Breast epithelium (tissue), 4 donors: ENCODE measurements around the gene SLC1A3. TPM values are rescaled to one million over a fixed set of nuclear protein-coding genes. Genes with fewer than 3 reads are reported as not detected.
A peak's percentile ranks its signal among the peaks of the same experiment; 100 is the strongest.

Experiments used
- DNase-seq, 2 donors: peaks; one replicate each; pipeline ENCODE4 v3.0.0-alpha.2; 2019; ENCODE audit warnings: low spot score in 2 of 2
- H3K27ac ChIP-seq, 2 donors: fragments of 200-600 bp; sonication (generic) in 1 of 2; one replicate each; pipeline ENCODE4 v1.5.1; 2016 to 2019; ENCODE audit warnings: mild to moderate bottlenecking in 1 of 2
- H3K27me3 ChIP-seq, 2 donors: fragments of 200-600 bp; sonication (generic) in 1 of 2; one replicate each; pipeline versions ENCODE4 v1.5.1 to v1.6.0; 2017 to 2019; ENCODE audit warnings: control low read depth in 1 of 2, mild to moderate bottlenecking in 1 of 2
- H3K36me3 ChIP-seq: fragments of 200-600 bp; one replicate; pipeline ENCODE4 v1.5.1; 2019
- H3K4me1 ChIP-seq, 2 donors: fragments of 200-600 bp; sonication (generic); one replicate each; pipeline ENCODE4 v1.5.1; 2016 to 2019; ENCODE audit warnings: control low read depth in 1 of 2
- H3K4me3 ChIP-seq, 3 donors: fragments of 200-600 bp; sonication (generic); 1 replicate in 2 of 3; 2 replicates in 1 of 3; pipeline ENCODE4 v1.5.1; 2016 to 2019; ENCODE audit warnings: mild to moderate bottlenecking in 3 of 3, moderate library complexity in 2 of 3
- H3K9me3 ChIP-seq, 2 donors: fragments of 200-600 bp; sonication (generic) in 1 of 2; one replicate each; pipeline ENCODE4 v1.5.1; 2016 to 2019; ENCODE audit warnings: control low read depth in 1 of 2
- CTCF ChIP-seq, 3 donors: fragments of 450-650 bp; IDR thresholded peaks; one replicate each; pipeline ENCODE4 v1.5.1; 2016 to 2017; ENCODE audit warnings: antibody characterized with exemption in 3 of 3, mild to moderate bottlenecking in 3 of 3, moderate library complexity in 3 of 3
- POLR2A ChIP-seq: fragments of 450-650 bp; IDR thresholded peaks from one replicate; pipeline ENCODE4 v1.6.1; 2016; ENCODE audit warnings: antibody characterized with exemption, mild to moderate bottlenecking, moderate library complexity
- POLR2AphosphoS5 ChIP-seq, 3 donors: sonication (generic); formaldehyde crosslinking; IDR thresholded peaks; one replicate each; pipeline ENCODE4 v1.6.1; 2017; ENCODE audit warnings: antibody characterized with exemption in 3 of 3
- intact Hi-C: fragments of 100-400 bp; cut with DNase I; formaldehyde crosslinking; loops from one replicate; pipeline ENCODE4 v1.15.1; 2023; ENCODE audit warnings: low total_unique reads
- total RNA-seq, 3 donors: library from RNA; depleted of rRNA; stranded (reverse); fragments of >200 nt; gene quantifications; one replicate each; pipeline ENCODE4 v1.1.0, GENCODE V29; 2016

The SLC1A3 gene
- total RNA-seq, 3 donors from 2014 or later = 29.8 to 122 (median 87.5) TPM

- DNase-seq = no peak
- H3K4me1 ChIP-seq = peaks cover 5 to 6% of the 10 kb centered on the region in 2 donors
- H3K9me3 ChIP-seq = no peaks in the 10 kb centered on the region
- no peak overlapping the region for H3K4me3 ChIP-seq
- intact Hi-C loops = no loop called here
- H3K27me3 ChIP-seq = no peaks in the 10 kb centered on the region
- no peak overlapping the region for H3K27ac ChIP-seq
- no peak for TF ChIP-seq POLR2A
- TF ChIP-seq CTCF (IDR thresholded peaks at IDR 0.05) = no peak
- TF ChIP-seq POLR2AphosphoS5 (IDR thresholded peaks at IDR 0.05) = no peak
- no peaks in the 10 kb centered on the region for H3K36me3 ChIP-seq
Measured at GRCh38 chr5:36691226-36691625, 84.8 kb downstream of the SLC1A3 start.

GRCh38 chr5:36691696-36692371, 85.4 kb downstream of the SLC1A3 start:
- Histone ChIP-seq H3K27me3 (no peaks in the 10 kb centered on the region), H3K27ac (peak overlapping the region in 1 of 2 donors; percentile 40), H3K4me1 (peaks cover 5 to 6% of the 10 kb centered on the region in 2 donors), H3K9me3 (no peaks in the 10 kb centered on the region), H3K36me3 (no peaks in the 10 kb centered on the region), H3K4me3 (no peak overlapping the region)
- no peak for TF ChIP-seq POLR2AphosphoS5 (IDR thresholded peaks at IDR 0.05)
- no peak for TF ChIP-seq CTCF (IDR thresholded peaks at IDR 0.05)
- intact Hi-C loops = no loop called here
- DNase-seq = no peak

GRCh38 chr5:36692791-36693763, 86.7 kb downstream of the SLC1A3 start:
- H3K4me1 ChIP-seq = peaks cover 5 to 6% of the 10 kb centered on the region in 2 donors
- H3K9me3 ChIP-seq = no peaks in the 10 kb centered on the region
- H3K27me3 ChIP-seq = no peaks in the 10 kb centered on the region
- peak overlapping the region in 1 of 2 donors; percentile 40 for H3K27ac ChIP-seq
- TF ChIP-seq POLR2AphosphoS5 (IDR thresholded peaks at IDR 0.05) (no peak), POLR2A (no peak), CTCF (IDR thresholded peaks at IDR 0.05) (peak; percentile 26 to 70 (median 66))
- H3K4me3 ChIP-seq = peak overlapping the region in 2 of 3 donors; percentile 26 to 52
- intact Hi-C loops = no loop called here
- no peaks in the 10 kb centered on the region for H3K36me3 ChIP-seq
- peak; percentile 70 to 71 for DNase-seq

DNA sequence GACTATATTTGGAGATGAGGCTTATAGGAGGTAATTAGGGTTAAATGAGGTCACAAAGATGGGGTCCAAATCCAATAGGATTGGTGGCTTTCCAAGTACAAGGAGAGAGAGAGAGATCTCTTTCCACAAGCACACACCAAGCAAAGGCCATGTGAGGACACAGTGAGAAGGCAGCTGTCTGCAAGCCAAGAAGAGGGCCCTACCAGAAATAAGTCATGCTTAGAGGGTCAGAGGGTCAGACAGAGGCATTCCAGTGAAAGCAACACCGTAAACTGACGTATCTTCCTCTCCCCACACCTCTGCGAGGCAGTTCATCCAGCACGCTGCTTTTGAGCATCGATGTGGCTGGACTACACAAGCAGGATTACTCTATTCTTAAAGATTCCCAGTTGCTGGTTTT, 87.9 kb downstream of the SLC1A3 start:
- Histone ChIP-seq H3K9me3 (no peaks in the 10 kb centered on the region), H3K4me3 (no peak overlapping the region), H3K4me1 (peaks cover 5 to 6% of the 10 kb centered on the region in 2 donors), H3K36me3 (no peaks in the 10 kb centered on the region), H3K27ac (no peak overlapping the region), H3K27me3 (no peaks in the 10 kb centered on the region)
- DNase-seq = no peak
- intact Hi-C loops = no loop called here
- TF ChIP-seq POLR2AphosphoS5 (IDR thresholded peaks at IDR 0.05) (no peak), CTCF (IDR thresholded peaks at IDR 0.05) (no peak), POLR2A (no peak)
